ENCODE data around the gene NFKBIE. TPM values are rescaled to one million over a fixed set of nuclear protein-coding genes. Genes with fewer than 3 reads are reported as not detected.

The NFKBIE gene
- total and polyA plus RNA-seq, 9 of the 15 experiments (the other 6 are each of a cell fraction or from before 2014, with no cell fraction given) = 2.1 to 16.4 (median 11.7) TPM

DNA sequence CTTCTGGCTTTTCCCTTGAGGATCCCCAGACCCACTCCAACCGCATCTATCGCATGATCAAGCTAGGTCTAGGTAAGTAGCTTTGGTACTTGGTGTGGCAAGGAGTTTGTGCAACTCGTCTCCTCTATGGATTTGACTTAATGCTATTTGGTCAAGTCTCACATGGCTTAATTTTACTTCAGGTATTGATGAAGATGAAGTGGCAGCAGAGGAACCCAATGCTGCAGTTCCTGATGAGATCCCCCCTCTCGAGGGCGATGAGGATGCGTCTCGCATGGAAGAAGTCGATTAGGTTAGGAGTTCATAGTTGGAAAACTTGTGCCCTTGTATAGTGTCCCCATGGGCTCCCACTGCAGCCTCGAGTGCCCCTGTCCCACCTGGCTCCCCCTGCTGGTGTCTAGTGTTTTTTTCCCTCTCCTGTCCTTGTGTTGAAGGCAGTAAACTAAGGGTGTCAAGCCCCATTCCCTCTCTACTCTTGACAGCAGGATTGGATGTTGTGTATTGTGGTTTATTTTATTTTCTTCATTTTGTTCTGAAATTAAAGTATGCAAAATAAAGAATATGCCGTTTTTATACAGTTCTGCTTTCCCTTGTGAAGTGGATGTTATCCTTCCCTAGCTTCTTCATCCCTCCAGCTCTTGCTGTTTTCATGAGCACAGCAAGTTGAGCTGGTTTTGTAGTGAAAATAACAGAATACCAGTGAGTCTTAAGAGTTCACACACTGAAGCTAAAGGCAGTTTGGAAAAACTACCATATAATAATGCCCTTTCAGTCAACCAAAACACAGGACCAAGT, 11.8 kb downstream of the NFKBIE start (continued):
- TF ChIP-seq, protein P1, sequence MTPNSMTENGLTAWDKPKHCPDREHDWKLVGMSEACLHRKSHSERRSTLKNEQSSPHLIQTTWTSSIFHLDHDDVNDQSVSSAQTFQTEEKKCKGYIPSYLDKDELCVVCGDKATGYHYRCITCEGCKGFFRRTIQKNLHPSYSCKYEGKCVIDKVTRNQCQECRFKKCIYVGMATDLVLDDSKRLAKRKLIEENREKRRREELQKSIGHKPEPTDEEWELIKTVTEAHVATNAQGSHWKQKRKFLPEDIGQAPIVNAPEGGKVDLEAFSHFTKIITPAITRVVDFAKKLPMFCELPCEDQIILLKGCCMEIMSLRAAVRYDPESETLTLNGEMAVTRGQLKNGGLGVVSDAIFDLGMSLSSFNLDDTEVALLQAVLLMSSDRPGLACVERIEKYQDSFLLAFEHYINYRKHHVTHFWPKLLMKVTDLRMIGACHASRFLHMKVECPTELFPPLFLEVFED (CRISPR knock-in tag; conservative IDR thresholded peaks at IDR 0.05) = no peak; the same call in 1 of the 2 replicates
- TF ChIP-seq, protein P2, sequence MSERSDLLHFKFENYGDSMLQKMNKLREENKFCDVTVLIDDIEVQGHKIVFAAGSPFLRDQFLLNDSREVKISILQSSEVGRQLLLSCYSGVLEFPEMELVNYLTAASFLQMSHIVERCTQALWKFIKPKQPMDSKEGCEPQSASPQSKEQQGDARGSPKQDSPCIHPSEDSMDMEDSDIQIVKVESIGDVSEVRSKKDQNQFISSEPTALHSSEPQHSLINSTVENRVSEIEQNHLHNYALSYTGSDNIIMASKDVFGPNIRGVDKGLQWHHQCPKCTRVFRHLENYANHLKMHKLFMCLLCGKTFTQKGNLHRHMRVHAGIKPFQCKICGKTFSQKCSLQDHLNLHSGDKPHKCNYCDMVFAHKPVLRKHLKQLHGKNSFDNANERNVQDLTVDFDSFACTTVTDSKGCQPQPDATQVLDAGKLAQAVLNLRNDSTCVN (CRISPR knock-in tag; IDR thresholded peaks at IDR 0.05) = 0 out of 2 replicates have a peak, but pooled peaks have one; percentile 29
- no peak for TF ChIP-seq ZNF445 (CRISPR knock-in tag; IDR thresholded peaks at IDR 0.05; ENCODE audit: low read depth)
- TF ChIP-seq HIVEP1 (CRISPR knock-in tag; IDR thresholded peaks at IDR 0.05) = no peak
- TF ChIP-seq, protein P3, sequence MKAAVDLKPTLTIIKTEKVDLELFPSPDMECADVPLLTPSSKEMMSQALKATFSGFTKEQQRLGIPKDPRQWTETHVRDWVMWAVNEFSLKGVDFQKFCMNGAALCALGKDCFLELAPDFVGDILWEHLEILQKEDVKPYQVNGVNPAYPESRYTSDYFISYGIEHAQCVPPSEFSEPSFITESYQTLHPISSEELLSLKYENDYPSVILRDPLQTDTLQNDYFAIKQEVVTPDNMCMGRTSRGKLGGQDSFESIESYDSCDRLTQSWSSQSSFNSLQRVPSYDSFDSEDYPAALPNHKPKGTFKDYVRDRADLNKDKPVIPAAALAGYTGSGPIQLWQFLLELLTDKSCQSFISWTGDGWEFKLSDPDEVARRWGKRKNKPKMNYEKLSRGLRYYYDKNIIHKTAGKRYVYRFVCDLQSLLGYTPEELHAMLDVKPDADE (conservative IDR thresholded peaks at IDR 0.05; ENCODE audit: control insufficient read depth, low read depth, low read length) = no peak
- TF ChIP-seq FOS (IDR thresholded peaks at IDR 0.05; ENCODE audit: extremely low read depth, insufficient read length) = no peak
- TF ChIP-seq HMG20A (CRISPR knock-in tag; conservative IDR thresholded peaks at IDR 0.05) = no peak
- TF ChIP-seq NR2C2 (CRISPR knock-in tag; IDR thresholded peaks at IDR 0.05) = 0 out of 2 replicates have a peak, but pooled peaks have one; percentile 14
- TF ChIP-seq NR2C2 (tag; IDR thresholded peaks at IDR 0.05) = no peak
- no peak for TF ChIP-seq FUS (optimal IDR thresholded peaks at IDR 0.05; ENCODE audit: low read depth, low read length)
- TF ChIP-seq, protein P4, sequence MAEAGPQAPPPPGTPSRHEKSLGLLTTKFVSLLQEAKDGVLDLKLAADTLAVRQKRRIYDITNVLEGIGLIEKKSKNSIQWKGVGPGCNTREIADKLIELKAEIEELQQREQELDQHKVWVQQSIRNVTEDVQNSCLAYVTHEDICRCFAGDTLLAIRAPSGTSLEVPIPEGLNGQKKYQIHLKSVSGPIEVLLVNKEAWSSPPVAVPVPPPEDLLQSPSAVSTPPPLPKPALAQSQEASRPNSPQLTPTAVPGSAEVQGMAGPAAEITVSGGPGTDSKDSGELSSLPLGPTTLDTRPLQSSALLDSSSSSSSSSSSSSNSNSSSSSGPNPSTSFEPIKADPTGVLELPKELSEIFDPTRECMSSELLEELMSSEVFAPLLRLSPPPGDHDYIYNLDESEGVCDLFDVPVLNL (CRISPR knock-in tag; IDR thresholded peaks at IDR 0.05; ENCODE audit: low read depth) = no peak
- TF ChIP-seq, protein P5, sequence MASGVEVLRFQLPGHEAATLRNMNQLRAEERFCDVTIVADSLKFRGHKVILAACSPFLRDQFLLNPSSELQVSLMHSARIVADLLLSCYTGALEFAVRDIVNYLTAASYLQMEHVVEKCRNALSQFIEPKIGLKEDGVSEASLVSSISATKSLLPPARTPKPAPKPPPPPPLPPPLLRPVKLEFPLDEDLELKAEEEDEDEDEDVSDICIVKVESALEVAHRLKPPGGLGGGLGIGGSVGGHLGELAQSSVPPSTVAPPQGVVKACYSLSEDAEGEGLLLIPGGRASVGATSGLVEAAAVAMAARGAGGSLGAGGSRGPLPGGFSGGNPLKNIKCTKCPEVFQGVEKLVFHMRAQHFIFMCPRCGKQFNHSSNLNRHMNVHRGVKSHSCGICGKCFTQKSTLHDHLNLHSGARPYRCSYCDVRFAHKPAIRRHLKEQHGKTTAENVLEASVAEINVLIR (CRISPR knock-in tag; IDR thresholded peaks at IDR 0.05) = no peak
- TF ChIP-seq, protein P6, sequence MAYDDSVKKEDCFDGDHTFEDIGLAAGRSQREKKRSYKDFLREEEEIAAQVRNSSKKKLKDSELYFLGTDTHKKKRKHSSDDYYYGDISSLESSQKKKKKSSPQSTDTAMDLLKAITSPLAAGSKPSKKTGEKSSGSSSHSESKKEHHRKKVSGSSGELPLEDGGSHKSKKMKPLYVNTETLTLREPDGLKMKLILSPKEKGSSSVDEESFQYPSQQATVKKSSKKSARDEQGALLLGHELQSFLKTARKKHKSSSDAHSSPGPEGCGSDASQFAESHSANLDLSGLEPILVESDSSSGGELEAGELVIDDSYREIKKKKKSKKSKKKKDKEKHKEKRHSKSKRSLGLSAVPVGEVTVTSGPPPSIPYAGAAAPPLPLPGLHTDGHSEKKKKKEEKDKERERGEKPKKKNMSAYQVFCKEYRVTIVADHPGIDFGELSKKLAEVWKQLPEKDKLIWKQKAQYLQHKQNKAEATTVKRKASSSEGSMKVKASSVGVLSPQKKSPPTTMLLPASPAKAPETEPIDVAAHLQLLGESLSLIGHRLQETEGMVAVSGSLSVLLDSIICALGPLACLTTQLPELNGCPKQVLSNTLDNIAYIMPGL (CRISPR knock-in tag; IDR thresholded peaks at IDR 0.05) = no peak
- TF ChIP-seq ASH1L (IDR thresholded peaks at IDR 0.05; ENCODE audit: borderline replicate concordance, low read depth, partially characterized antibody) = no peak
- no peak for TF ChIP-seq SMAD1 (IDR thresholded peaks at IDR 0.05; ENCODE audit: low read depth, low read length, partially characterized antibody)
- no peak for TF ChIP-seq SIN3A (IDR thresholded peaks at IDR 0.05; ENCODE audit: borderline replicate concordance in 2 of 2, control insufficient read depth in 1 of 2, low read depth in 2 of 2, low read length in 2 of 2)
- no peak for TF ChIP-seq KLF10 (CRISPR knock-in tag; IDR thresholded peaks at IDR 0.05)
